NCI-H2227 (cell line): ENCODE results near the gene C12orf42.

Source experiments
- DNase-seq: peaks from one replicate; lab custom pipeline; 2025; ENCODE audit not compliant: unreplicated experiment; lab: John Stamatoyannopoulos, UW

C12orf42 gene

GRCh38 chr12:103273645-103274044 lies 222.1 kb downstream of the C12orf42 start:
- peak; percentile 47 for DNase-seq

- no peak for DNase-seq
Observed at GRCh38 chr12:103272949-103273348, 222.8 kb downstream of the C12orf42 start.

- no peak for DNase-seq
Observed at GRCh38 chr12:103269946-103270345, 225.8 kb downstream of the C12orf42 start.

GRCh38 chr12:103268831-103269514 lies 226.8 kb downstream of the C12orf42 start:
- DNase-seq = peak; percentile 56

- DNase-seq = no peak
Observed at GRCh38 chr12:103257763-103258162, 238.0 kb downstream of the C12orf42 start.
